Measurements from ENCODE around the gene AFM. TPM values are rescaled to one million over a fixed set of nuclear protein-coding genes. Genes with fewer than 3 reads are reported as not detected.

Gene AFM
- total RNA-seq, 3 donors from 2014 or later = not detected

- no peaks in the 10 kb centered on the region for H3K4me1 ChIP-seq
- no peak for DNase-seq (ENCODE audit: low spot score in 2 of 2)
- TF ChIP-seq, protein P1, sequence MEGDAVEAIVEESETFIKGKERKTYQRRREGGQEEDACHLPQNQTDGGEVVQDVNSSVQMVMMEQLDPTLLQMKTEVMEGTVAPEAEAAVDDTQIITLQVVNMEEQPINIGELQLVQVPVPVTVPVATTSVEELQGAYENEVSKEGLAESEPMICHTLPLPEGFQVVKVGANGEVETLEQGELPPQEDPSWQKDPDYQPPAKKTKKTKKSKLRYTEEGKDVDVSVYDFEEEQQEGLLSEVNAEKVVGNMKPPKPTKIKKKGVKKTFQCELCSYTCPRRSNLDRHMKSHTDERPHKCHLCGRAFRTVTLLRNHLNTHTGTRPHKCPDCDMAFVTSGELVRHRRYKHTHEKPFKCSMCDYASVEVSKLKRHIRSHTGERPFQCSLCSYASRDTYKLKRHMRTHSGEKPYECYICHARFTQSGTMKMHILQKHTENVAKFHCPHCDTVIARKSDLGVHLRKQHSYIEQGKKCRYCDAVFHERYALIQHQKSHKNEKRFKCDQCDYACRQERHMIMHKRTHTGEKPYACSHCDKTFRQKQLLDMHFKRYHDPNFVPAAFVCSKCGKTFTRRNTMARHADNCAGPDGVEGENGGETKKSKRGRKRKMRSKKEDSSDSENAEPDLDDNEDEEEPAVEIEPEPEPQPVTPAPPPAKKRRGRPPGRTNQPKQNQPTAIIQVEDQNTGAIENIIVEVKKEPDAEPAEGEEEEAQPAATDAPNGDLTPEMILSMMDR (IDR thresholded peaks at IDR 0.05) = no peak
- TF ChIP-seq POLR2AphosphoS5 (IDR thresholded peaks at IDR 0.05) (no peak), POLR2A (IDR thresholded peaks at IDR 0.05) (no peak)
- intact Hi-C loops (cut with DNase I; ENCODE audit: low total_unique reads) = no loop called here
- no peaks in the 10 kb centered on the region for H3K36me3 ChIP-seq
- no peaks in the 10 kb centered on the region for H3K9me3 ChIP-seq
- H3K4me3 ChIP-seq = no peak overlapping the region
- H3K27me3 ChIP-seq = no peaks in the 10 kb centered on the region
- no peak overlapping the region for H3K27ac ChIP-seq
Observed at GRCh38 chr4:73454920-73455319, 26.6 kb upstream of the AFM start.

DNA sequence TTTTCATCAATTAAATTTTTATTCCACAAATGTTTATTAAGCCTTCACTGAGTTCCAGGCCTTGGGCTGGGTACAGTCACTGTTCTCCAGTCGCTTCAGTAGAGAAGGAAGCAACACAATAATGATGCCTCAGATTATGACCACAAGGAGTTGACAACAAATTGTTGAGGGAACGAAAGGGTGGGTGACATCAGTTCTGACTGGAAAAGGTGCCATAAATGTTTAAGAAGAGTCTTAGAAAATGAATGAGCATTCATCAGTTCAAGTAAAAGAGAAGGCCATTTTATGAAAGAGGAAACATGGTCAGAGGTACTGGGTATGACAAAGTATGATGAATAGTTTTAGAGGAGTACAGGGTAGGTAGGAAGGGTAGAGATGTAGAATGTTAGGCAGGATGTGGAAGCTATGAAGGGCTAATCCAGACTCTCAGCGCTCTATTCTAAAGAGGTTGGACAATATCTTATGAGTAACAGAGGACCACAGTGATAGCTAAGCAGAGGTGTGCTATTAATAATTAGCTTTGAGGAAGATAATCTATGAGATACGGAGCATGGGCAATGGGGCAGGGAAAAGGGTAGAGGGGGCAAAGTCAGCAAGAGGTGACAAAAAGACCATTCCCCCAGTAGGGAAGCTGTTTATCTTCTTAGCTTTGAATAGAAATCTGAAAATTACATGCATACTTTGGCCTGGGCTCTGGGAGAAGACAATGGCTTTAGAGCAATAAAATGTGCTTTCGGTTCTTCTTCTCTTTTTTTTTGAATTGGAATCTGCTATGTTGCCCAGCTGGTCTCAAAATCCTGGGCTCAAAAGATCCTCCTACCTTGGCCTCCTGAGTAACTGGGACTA is 25.1 kb upstream of the AFM start:
- Histone ChIP-seq H3K9me3 (no peaks in the 10 kb centered on the region), H3K27ac (no peak overlapping the region), H3K27me3 (no peaks in the 10 kb centered on the region), H3K4me1 (no peaks in the 10 kb centered on the region), H3K4me3 (no peak overlapping the region), H3K36me3 (no peaks in the 10 kb centered on the region)
- intact Hi-C loops (cut with DNase I; ENCODE audit: low total_unique reads) = no loop called here
- DNase-seq (ENCODE audit: low spot score in 2 of 2) = no peak
- no peak for TF ChIP-seq POLR2A (IDR thresholded peaks at IDR 0.05)
- TF ChIP-seq, protein P1 (IDR thresholded peaks at IDR 0.05) = no peak
- no peak for TF ChIP-seq POLR2AphosphoS5 (IDR thresholded peaks at IDR 0.05)

DNA sequence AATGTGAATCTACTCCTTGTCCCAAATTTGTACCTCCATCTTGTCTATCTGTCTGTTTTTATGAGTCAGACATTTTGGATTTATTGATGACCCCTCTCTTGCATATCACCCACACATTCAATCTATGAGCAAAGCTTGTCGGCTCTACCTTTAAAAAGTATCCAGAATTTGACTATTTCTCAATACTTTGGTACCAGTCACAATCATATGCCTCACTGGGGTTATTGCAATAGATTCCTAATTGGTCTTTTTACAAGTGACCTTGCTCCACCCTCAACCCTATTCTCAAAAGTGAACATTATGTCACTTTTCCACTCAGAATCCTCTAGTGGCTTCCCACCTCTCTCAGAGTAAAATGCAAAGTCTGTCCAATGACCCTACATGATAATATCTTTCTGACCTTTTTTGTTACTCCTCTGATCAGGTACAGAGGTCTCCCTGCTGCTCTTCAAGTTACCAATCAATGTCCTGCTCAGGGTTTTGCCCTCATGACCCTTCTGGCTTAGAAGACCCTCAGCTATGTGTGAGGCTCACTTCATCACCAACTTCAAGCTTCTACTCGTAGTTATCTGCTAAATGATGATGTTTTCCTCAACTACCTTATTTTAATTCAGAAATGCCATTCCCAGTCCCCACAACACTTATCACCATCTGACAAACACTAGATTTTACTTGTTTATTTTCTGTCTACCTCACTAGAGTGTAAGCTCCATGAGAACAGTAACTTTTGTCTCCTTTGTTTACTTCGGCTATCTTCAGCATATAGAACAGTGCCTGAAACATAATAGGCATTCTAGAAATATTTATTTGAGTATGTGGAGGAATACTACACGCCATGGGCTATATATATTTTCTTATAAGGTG is 23.1 kb upstream of the AFM start:
- Histone ChIP-seq H3K36me3 (no peaks in the 10 kb centered on the region), H3K9me3 (no peaks in the 10 kb centered on the region), H3K4me3 (no peak overlapping the region), H3K27me3 (no peaks in the 10 kb centered on the region), H3K27ac (no peak overlapping the region), H3K4me1 (no peaks in the 10 kb centered on the region)
- intact Hi-C loops (cut with DNase I; ENCODE audit: low total_unique reads) = no loop called here
- no peak for DNase-seq (ENCODE audit: low spot score in 2 of 2)
- TF ChIP-seq POLR2A (IDR thresholded peaks at IDR 0.05) (no peak), POLR2AphosphoS5 (IDR thresholded peaks at IDR 0.05) (no peak)
- TF ChIP-seq, protein P1 (IDR thresholded peaks at IDR 0.05) = no peak

DNA sequence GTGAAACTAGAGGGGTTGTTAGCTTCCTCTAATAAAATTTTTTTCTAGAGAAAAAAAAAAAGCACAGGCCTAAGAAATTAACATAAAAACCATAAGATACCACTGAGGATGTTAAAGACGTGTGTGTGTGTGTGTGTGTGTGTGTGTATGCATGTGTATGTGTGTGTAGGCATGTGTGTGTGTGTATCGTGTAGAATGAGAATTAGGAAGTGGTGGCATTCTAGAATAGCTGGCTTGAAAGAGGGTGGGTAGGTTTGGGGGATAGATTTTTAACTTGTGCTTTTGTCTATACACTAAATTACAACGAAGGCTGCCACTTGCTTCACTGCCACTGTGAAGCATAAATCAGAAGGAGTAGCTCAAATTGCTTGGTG is 22.5 kb upstream of the AFM start:
- TF ChIP-seq, protein P1 (IDR thresholded peaks at IDR 0.05) = no peak
- TF ChIP-seq POLR2AphosphoS5 (IDR thresholded peaks at IDR 0.05) (no peak), POLR2A (IDR thresholded peaks at IDR 0.05) (no peak)
- Histone ChIP-seq H3K4me3 (no peak overlapping the region), H3K4me1 (no peaks in the 10 kb centered on the region), H3K27ac (no peak overlapping the region), H3K9me3 (no peaks in the 10 kb centered on the region), H3K27me3 (no peaks in the 10 kb centered on the region), H3K36me3 (no peaks in the 10 kb centered on the region)
- intact Hi-C loops (cut with DNase I; ENCODE audit: low total_unique reads) = no loop called here
- no peak for DNase-seq (ENCODE audit: low spot score in 2 of 2)

Data from breast epithelium (tissue), 4 donors.